HG03378 (cell line): ENCODE data around the gene F7.

Experiments
- ATAC-seq: cut with Tn5 transposase; IDR thresholded peaks from one replicate; pipeline ENCODE4 v1.9.1; 2021; ENCODE audit warnings: mild to moderate bottlenecking, moderate library complexity; ENCODE audit not compliant: unreplicated experiment

F7 gene

DNA sequence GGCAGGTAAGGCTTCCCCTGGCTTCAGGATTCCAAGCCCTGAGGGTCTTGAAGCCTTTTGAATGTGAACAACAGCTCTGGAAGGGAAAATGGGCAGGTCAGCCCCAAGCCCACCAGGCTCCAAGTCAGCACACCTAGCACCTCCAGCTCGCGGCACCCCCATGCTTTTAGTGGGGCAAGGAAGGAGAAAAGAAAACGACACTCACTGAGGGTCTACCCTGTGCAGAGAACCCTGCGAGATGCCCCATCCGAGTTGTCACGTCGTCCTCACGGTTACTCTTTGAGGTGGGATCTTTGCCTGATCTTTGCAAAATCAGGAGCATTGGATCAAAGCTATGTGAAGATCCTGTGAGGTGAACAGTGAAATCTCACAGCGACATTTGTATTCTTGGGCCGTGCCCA, 11.3 kb downstream of the F7 start:
- no peak for ATAC-seq

DNA sequence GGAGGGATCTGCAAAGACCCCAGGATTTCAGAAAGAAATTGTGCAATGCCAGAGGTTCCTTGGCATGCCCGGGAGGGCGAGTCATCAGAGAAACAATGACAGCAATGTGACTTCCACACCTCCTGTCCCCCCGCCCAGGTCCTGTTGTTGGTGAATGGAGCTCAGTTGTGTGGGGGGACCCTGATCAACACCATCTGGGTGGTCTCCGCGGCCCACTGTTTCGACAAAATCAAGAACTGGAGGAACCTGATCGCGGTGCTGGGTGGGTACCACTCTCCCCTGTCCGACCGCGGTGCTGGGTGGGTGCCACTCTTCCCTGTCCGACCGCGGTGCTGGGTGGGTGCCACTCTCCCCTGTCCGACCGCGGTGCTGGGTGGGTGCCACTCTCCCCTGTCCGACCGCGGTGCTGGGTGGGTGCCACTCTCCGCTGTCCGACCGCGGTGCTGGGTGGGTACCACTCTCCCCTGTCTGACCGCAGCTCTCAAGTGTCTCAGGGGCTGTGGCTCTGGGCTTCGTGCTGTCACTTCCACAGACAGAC, 11.8 kb downstream of the F7 start:
- ATAC-seq = no peak

DNA sequence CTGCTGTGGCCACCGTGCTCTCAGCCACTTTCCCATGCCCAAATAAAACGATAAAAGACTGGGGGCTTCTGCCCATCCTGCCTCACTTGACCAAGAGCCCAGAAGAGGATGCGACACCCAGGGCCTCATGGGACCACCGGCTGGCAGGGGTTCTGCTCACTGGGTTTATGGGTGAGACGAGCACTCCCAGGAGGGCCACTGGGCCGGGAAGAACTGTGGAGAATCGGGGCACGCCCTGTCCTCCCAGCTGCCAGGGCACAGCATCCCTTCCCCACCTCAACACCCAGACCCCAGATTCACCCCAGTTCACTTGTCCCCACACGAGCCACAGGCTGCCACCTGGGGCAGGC, 12.3 kb downstream of the F7 start:
- ATAC-seq = no peak

DNA sequence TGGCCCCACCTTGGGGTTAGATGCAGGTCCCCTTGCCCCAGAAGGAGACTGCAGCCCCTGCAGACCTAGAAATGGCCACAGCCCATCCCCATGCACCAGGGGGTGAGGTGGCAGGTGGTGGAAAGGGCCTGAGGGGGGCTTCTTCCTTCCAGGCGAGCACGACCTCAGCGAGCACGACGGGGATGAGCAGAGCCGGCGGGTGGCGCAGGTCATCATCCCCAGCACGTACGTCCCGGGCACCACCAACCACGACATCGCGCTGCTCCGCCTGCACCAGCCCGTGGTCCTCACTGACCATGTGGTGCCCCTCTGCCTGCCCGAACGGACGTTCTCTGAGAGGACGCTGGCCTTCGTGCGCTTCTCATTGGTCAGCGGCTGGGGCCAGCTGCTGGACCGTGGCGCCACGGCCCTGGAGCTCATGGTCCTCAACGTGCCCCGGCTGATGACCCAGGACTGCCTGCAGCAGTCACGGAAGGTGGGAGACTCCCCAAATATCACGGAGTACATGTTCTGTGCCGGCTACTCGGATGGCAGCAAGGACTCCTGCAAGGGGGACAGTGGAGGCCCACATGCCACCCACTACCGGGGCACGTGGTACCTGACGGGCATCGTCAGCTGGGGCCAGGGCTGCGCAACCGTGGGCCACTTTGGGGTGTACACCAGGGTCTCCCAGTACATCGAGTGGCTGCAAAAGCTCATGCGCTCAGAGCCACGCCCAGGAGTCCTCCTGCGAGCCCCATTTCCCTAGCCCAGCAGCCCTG, 12.8 kb downstream of the F7 start:
- no peak for ATAC-seq

DNA sequence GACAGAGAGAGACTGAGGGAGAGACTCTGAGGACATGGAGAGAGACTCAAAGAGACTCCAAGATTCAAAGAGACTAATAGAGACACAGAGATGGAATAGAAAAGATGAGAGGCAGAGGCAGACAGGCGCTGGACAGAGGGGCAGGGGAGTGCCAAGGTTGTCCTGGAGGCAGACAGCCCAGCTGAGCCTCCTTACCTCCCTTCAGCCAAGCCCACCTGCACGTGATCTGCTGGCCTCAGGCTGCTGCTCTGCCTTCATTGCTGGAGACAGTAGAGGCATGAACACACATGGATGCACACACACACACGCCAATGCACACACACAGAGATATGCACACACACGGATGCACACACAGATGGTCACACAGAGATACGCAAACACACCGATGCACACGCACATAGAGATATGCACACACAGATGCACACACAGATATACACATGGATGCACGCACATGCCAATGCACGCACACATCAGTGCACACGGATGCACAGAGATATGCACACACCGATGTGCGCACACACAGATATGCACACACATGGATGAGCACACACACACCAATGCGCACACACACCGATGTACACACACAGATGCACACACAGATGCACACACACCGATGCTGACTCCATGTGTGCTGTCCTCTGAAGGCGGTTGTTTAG, 13.7 kb downstream of the F7 start:
- ATAC-seq = no peak

DNA sequence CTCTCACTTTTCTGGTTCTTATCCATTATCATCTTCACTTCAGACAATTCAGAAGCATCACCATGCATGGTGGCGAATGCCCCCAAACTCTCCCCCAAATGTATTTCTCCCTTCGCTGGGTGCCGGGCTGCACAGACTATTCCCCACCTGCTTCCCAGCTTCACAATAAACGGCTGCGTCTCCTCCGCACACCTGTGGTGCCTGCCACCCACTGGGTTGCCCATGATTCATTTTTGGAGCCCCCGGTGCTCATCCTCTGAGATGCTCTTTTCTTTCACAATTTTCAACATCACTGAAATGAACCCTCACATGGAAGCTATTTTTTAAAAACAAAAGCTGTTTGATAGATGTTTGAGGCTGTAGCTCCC, 14.2 kb downstream of the F7 start:
- ATAC-seq = no peak

DNA sequence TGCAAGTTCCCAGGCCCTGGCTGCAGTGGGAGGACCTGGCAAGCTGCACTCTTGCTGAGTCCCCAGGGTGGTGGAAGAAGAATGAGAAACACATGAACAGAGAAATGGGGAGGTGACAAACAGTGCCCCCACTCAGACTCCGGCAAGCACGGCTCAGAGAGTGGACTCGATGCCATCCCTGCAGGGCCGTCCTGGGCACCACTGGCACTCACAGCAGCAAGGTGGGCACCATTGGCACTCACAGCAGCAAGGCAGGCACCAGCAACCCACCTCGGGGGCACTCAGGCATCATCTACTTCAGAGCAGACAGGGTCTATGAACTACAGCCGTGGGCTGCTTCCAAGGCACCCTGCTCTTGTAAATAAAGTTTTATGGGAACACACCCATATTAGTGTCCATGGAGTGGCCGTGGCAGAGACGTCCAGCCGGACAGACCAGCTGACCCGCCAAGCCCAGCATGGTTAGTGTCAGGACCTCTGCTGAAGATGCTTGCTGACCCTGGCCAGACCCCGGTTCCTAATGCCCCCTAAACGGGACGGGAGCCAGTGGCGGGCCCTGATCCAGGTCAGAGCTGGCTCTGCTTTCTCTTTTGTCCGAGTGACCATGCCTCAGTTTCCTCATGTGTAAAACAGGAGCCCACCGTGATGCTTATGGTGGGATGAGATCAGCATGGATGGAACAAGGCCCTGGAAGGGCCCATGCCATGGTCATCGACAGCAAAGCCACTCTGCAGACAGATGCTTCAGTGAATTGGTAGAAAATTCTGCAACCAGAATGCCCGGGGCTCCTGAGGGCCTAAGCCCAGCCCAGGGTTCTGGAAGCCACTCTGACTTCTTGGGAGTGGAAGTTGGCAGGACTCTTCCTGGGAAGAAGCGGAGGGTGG, 14.9 kb downstream of the F7 start:
- ATAC-seq = no peak

DNA sequence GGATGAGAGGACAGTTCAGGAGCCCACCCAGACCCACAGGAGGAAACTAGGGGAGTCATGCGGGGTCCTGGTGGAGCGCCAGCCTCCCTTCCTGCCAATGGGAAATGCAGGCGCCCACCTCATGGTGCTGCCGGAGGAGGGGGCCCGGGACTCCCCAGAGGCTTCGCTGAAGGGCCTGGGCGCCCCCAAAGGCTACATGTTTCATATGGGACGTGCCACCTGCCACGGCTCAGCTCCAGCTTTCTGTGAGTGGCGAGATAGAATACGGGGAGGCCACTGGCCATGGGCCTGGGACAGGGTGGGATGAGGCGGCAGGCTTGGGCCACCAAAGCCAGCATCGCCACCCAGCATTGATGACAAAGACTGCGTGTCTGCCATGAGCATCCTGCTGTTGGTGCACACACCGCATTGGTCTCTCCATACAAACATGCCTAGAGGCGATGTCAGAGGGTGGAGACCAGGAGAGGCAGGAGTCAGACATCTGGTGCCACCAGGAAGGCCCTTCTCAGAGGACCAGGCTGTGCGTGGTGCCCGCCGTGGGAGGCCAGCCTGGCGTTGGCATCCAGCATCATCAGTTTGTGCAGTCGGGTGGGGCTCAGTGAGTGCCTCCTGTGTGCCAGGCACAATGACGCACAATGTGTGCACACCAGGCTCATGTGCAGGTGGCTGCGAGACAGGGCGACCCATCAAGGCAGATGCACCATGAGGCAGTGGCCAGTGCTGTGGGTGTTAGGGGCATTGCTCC, 15.8 kb downstream of the F7 start:
- ATAC-seq = no peak

DNA sequence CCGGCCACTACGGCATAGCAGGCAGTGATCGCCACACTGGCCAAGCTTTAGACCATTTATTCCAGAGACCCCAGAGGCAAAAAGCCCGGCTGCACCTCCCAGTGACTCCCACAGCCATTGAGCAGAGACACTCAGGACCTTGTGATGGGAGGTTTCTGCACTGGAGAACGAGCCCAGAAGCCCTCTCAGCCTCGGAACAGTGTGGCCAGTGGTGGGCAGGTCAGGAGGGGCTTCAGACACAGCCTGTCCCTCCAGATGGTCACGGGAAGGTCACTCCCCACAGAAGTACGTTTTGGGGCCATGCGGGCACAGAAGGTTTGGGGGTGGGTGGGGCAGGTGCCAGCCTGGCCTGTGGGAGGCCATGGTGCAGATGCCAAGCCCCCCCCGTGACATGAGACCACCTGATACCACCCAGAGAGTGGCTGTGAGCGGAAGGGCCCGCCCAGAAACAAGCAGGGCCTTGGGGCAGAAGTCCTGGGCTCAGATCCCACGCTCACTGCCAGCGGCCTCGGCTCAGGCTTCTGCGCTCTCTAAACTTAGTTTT, 16.4 kb downstream of the F7 start:
- no peak for ATAC-seq

DNA sequence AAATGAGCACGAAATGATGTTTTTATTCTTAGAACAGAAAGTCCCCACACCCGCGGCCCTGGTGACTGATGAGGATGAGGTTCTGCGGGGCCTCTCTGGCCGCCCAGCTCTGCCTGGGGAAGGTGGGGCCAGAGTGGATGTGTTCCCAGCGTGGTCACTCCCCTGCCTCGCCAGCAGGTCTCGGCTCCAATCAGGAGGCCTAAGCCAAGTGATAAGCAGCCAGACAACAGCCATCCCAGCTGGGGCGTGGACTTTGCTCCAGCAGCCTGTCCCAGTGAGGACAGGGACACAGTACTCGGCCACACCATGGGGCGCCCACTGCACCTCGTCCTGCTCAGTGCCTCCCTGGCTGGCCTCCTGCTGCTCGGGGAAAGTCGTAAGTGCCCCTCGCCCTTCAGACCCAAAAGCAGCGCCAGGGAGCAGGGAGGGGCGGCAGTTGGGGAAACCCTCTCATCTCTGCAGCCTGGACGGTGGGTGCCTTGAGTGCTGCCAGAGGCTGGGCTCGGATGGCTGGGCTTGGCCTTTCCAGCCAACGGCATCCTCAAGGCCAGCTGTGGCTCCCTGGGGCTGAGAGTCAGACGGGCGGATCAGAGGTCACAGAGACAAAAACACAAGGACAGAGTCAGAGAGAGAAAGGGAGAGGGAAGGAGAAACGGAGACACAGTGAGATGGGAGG, 17.1 kb downstream of the F7 start, which contains the start of gene F10:
Gene F10 (plus strand): TSS at position 250 of the 676 bp plus-strand sequence. CDS start 57 bp downstream, at position 307.
- no peak for ATAC-seq

DNA sequence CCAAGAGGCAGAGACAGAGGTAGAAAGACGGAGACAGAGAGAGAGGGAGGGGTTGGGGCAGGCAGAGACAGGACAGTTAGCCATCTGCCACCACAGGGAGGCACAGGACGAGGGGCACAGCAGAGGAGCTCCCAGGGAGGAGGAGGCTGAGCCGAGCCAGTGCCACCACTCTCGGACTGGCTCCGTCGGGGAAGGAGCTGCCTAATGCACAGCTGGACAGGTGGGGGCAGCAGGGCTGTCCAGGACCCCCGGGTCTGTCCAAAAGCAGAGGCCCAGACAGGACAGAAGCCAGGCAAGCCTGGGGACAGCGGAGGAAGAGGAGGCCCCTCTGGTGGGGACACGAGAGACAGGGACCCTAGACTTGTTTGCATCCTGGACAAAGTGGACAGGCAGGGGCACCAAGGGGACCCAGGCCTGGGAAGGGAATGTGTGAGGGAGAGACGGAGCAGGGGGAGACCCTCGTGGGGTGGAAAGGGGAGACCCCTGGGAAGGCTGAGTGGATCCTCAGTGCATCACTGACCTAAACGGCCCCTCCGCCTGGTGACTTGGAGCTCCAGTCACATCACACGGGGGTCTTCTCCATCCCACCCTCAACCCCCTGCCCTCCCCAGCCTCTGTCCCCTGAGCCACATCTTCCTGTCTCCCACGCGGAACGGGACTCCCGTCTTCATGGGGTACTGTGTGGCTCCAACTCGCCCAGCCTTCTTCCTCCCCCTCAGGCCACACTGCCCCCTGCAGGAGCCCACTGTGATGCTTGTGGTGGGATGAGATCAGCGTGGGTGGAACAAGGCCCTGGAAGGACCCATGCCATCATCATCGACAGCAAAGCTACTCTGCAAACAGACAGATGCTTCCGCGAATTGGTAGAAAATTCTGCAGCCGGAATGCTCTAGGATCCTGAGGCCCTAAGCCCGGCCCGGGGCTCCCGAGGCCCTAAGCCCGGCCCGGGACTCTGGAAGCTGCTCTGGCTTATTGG, 17.9 kb downstream of the F7 start:
- no peak for ATAC-seq

DNA sequence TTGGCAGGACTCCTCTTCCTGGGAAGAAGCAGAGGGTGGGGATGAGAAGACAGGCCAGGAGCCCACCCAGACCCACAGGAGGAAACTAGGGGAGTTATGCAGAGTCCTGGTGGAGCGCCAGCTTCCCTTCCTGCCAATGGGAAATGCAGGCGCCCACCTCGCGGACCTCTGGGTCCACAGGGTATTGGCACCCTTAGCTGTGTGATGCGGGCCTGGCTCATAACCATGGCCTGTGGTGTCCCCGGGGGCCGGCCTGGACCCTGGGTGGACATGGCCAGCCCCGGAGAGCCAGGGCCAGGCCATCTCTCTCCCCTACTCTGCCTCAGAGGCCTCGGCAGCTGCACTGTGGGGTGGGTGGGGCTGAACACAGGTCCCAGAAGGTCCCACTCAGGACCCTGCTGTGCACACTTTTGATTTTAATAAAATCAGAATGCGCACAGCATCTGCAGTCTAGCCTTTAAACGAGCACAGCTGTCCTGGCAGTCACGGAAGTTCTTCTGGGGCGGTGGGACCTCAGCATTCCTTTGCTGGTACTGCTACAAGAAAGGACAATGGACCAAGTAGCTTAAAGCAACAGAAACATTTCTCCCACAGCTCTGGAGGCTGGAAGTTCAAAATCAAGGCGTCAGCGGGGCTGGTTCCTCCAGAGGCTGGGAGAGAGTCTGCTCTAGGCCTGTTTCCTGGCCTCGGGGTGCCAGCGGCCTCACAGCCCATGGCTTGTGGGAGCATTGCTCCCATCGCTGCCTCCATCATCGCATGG, 18.8 kb downstream of the F7 start:
- ATAC-seq = no peak

DNA sequence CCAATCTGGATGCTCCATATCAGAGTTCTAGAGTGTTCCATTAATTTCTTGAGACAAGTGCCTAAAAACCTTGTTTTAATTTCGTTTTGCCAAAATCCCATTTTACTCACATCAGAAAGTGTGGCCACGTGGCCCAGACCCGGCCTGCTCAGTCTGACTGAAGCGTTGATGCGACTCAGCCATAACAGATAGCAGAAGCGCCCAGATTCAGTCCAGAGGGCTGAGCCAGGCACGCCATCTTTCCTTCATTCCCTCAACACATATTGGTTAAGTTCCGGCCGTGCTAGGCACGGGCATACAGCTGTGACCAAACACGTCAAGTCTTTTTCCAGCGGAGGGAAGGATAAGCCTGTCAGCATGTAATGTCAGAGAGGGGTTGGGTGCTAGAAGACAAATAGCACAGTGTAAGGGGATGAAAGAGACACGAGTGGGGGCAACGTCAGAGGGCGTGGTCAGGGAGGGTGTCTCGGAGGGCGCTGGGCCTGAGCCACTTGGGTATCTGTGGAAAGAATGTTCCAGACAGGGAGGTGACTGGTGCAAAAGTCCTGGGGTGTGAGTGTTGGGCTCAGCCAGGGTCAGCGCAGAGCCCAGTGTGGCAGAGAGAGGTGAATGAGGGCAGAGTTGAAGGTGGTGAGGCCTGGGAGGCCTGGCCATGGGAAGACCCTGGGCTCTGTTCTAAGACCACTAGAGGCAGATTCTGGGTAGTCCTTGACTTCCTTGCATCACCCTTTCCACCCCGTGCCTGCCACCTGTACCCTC, 20.1 kb downstream of the F7 start:
- ATAC-seq = no peak

DNA sequence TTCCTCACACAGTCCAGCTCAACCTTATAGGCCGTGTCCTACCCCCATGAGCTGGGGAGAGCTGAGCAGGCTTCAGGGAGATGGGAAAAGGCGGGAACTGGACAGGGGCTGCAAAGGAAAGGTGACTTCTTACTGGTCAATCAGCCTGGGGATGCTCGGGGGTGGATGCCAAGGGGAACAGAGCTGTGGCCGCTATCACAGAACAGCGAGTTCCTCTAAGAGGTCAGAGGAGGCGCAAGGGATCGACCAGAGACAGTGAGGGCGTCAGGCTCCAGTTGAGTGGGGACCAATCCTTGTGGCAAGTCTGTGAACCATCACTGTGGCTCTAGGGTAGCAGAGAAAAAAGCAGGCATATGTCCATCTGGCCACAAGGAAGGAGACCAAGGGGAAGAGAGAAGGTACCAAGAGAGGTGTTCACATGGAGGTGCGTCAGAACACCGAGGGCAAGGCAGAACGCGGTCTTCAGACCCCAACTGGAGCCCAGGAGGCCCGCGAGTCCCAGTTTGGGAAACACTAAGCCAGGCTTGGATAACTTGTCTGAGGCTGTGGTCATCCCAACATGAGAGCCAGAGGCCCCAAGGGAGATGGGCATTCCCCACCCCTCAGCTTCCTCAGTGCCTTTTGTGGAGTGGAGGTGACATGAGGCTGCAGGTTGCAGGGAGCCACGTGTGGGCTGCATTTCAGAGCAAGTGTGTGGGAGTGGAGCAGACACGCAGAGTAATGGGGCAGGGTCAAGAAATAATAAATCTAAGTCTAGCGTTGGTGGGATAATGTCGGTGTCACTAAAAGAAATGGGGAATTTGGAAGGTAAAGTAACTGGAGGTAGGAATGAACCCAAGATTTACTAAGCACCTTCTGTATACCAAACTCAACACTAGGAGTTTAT, 20.9 kb downstream of the F7 start:
- ATAC-seq = no peak

DNA sequence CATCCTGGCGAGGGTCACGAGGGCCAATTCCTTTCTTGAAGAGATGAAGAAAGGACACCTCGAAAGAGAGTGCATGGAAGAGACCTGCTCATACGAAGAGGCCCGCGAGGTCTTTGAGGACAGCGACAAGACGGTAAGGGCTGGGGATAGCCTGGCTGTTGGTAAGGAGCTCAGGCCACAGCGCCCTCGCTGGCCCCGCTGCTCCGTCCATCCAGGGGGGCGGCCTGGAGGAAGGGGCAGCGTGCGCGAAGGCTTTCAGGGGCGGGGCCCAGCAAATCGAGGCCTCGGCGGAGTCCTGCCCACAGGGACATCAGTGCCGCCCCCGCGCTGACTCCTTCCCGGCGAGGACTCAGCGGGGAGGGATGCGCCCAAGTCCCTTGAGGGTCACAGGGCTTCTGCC, 23.9 kb downstream of the F7 start:
- ATAC-seq = no peak
